ENCODE measurements around the gene CHST9. TPM values are rescaled to one million over a fixed set of nuclear protein-coding genes. Genes with fewer than 3 reads are reported as not detected.

The CHST9 gene
- total and polyA plus RNA-seq, 2 of the 4 experiments (the other 2 are of a cell fraction), result not detected

DNA sequence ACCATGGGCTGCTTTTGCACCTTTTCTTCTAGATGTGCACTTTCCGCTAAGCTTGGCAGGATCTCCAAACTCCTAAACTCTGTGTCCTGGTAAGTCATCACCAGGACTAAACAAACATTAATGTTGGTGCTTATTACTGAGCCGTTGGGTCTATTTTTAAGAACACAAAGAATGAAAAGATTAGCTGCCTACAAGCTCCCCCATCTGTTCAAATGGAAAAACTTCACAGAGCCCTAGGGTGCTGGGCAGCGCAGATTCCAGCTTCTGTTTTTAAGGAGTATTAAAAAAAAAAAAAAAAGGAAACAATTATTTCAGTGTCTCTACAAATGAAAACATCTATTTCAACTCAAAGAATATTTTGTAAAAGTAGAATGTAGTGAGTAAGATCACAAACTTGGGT lies 221.8 kb downstream of the CHST9 start:
- Histone ChIP-seq H3K9me1 (ENCODE audit: insufficient read depth, low read length) (no peaks in the 10 kb centered on the region), H3K27ac (ENCODE audit: insufficient read depth, low read length) (no peak overlapping the region), H2AK9ac (replicated peaks; ENCODE audit: low read depth, low read length, poor library complexity) (no peak overlapping the region), H2BK5ac (ENCODE audit: low read depth, low read length, poor library complexity, severe bottlenecking) (no peak overlapping the region), H3K9ac (ENCODE audit: low read depth, low read length) (no peak overlapping the region), H2BK20ac (ENCODE audit: low read depth, low read length) (no peak overlapping the region), H4K20me1 (ENCODE audit: insufficient read depth, low read length) (no peaks in the 10 kb centered on the region), H3K9me3 (ENCODE audit: control insufficient read depth, insufficient read depth, low read length) (no peaks in the 10 kb centered on the region), H3K4me2 (ENCODE audit: low read depth, low read length) (no peak overlapping the region), H4K8ac (ENCODE audit: low read depth in 2 of 2, low read length in 2 of 2) (no peak overlapping the region), H4K5ac (ENCODE audit: low read depth, low read length) (no peak overlapping the region), H3K36me3 (ENCODE audit: control insufficient read depth, insufficient read depth, low read length) (no peaks in the 10 kb centered on the region), H4K91ac (ENCODE audit: insufficient read depth, low read depth, low read length) (no peak overlapping the region), H3K23ac (ENCODE audit: low read depth, low read length) (no peak overlapping the region), H2AFZ (replicated peaks; ENCODE audit: low read length, poor library complexity) (no peak overlapping the region), H3K27me3 (ENCODE audit: control insufficient read depth, insufficient read depth, low read length) (no peaks in the 10 kb centered on the region), H3K79me1 (ENCODE audit: low read depth in 1 of 2, low read length in 2 of 2) (no peaks in the 10 kb centered on the region), H3K56ac (ENCODE audit: extremely low read depth, insufficient read depth, low read length) (no peak overlapping the region), H2BK15ac (ENCODE audit: low read depth, low read length) (no peak overlapping the region), H2BK120ac (ENCODE audit: low read depth, low read length) (no peak overlapping the region), H3K18ac (ENCODE audit: low read depth, low read length) (no peak overlapping the region), H3K4me3 (ENCODE audit: insufficient read depth, low read depth, low read length) (no peak overlapping the region), H3K4me1 (ENCODE audit: control insufficient read depth, insufficient read depth, low read length) (no peaks in the 10 kb centered on the region), H2AK5ac (ENCODE audit: low read depth, low read length) (no peak overlapping the region), H3K4ac (ENCODE audit: low read depth, low read length) (no peak overlapping the region), H3K14ac (replicated peaks; ENCODE audit: low read depth, low read length) (no peak overlapping the region)
- CTCF ChIA-PET, result no interaction called here
- in situ Hi-C loops (cut with MboI; ENCODE audit: low sequenced_read_pairs), result no loop called here
- dilution Hi-C loops (cut with HindIII; ENCODE audit: low sequenced_read_pairs, unreplicated experiment), result no loop called here
- no peak for ATAC-seq (ENCODE audit: low read depth)
- intact Hi-C loops (cut with micrococcal nuclease), result no loop called here
- no peak for TF ChIP-seq MAFK (IDR thresholded peaks at IDR 0.05; ENCODE audit: low read depth, low read length)
- TF ChIP-seq CHD1 (IDR thresholded peaks at IDR 0.05; ENCODE audit: low read depth, low read length), result no peak
- no peak for TF ChIP-seq FOS (IDR thresholded peaks at IDR 0.05; ENCODE audit: low read depth, low read length)
- no peak for TF ChIP-seq POLR2A (IDR thresholded peaks at IDR 0.05; ENCODE audit: low read depth, low read length)
- TF ChIP-seq, protein P1, sequence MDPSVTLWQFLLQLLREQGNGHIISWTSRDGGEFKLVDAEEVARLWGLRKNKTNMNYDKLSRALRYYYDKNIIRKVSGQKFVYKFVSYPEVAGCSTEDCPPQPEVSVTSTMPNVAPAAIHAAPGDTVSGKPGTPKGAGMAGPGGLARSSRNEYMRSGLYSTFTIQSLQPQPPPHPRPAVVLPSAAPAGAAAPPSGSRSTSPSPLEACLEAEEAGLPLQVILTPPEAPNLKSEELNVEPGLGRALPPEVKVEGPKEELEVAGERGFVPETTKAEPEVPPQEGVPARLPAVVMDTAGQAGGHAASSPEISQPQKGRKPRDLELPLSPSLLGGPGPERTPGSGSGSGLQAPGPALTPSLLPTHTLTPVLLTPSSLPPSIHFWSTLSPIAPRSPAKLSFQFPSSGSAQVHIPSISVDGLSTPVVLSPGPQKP (IDR thresholded peaks at IDR 0.05; ENCODE audit: borderline replicate concordance, low read depth, low read length), result no peak
- TF ChIP-seq NFE2L2 (IDR thresholded peaks at IDR 0.05; ENCODE audit: low read depth, low read length), result no peak
- no peak for TF ChIP-seq SMC3 (IDR thresholded peaks at IDR 0.05; ENCODE audit: low read depth, low read length)
- TF ChIP-seq RAD21 (IDR thresholded peaks at IDR 0.05; ENCODE audit: low read length), result no peak
- TF ChIP-seq, protein P2, sequence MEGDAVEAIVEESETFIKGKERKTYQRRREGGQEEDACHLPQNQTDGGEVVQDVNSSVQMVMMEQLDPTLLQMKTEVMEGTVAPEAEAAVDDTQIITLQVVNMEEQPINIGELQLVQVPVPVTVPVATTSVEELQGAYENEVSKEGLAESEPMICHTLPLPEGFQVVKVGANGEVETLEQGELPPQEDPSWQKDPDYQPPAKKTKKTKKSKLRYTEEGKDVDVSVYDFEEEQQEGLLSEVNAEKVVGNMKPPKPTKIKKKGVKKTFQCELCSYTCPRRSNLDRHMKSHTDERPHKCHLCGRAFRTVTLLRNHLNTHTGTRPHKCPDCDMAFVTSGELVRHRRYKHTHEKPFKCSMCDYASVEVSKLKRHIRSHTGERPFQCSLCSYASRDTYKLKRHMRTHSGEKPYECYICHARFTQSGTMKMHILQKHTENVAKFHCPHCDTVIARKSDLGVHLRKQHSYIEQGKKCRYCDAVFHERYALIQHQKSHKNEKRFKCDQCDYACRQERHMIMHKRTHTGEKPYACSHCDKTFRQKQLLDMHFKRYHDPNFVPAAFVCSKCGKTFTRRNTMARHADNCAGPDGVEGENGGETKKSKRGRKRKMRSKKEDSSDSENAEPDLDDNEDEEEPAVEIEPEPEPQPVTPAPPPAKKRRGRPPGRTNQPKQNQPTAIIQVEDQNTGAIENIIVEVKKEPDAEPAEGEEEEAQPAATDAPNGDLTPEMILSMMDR (conservative IDR thresholded peaks at IDR 0.05; ENCODE audit: low read depth, low read length), result no peak
- no peak for TF ChIP-seq USF2 (IDR thresholded peaks at IDR 0.05; ENCODE audit: low read depth, low read length)
- no peak for TF ChIP-seq MAZ (IDR thresholded peaks at IDR 0.05; ENCODE audit: borderline replicate concordance, low read depth, low read length)
- no peak for TF ChIP-seq CEBPB (IDR thresholded peaks at IDR 0.05; ENCODE audit: low read depth, low read length)
- no peak for TF ChIP-seq RFX5 (IDR thresholded peaks at IDR 0.05; ENCODE audit: low read depth, low read length)
- no peak for TF ChIP-seq RCOR1 (IDR thresholded peaks at IDR 0.05; ENCODE audit: insufficient replicate concordance, low read length)
- TF ChIP-seq BHLHE40 (IDR thresholded peaks at IDR 0.05; ENCODE audit: low read depth, low read length), result no peak
- TF ChIP-seq MXI1 (IDR thresholded peaks at IDR 0.05; ENCODE audit: borderline replicate concordance, low read depth, low read length), result no peak
- POLR2A ChIA-PET (ENCODE audit: unreplicated experiment), result no interaction called here
- no CpG with 5 or more reads among the region's 3 CpGs for WGBS, 2 experiments (ENCODE audit: extremely low coverage in 2 of 2, insufficient read length in 1 of 2)
- no TSS peak for BruUV-seq (replicated peaks)
- no peak for DNase-seq

All from IMR-90 (cell line).